PC-3 (cell line): ENCODE measurements around the gene LINC00237.
A peak's percentile ranks its signal among the peaks of the same experiment; 100 is the strongest.

Source experiments
- EZH2 ChIP-seq: fragments of 300-600 bp; sonication (generic); IDR thresholded peaks from one replicate; pipeline ENCODE4 v1.6.1; 2017; ENCODE audit warnings: antibody characterized with exemption, mild to moderate bottlenecking, low read length; ENCODE audit not compliant: unreplicated experiment
- EZH2phosphoT487 ChIP-seq: fragments of 300-600 bp; sonication (generic); IDR thresholded peaks from 2 replicates; pipeline ENCODE4 v1.6.1; 2018; ENCODE audit warnings: mild to moderate bottlenecking, antibody characterized with exemption, low read length, borderline replicate concordance
- TF ChIP-seq, protein P1 (sequence below): fragments of 300-600 bp; sonication (generic); conservative IDR thresholded peaks from 2 replicates; pipeline ENCODE4 v1.5.1; 2017; ENCODE audit warnings: antibody characterized with exemption, low read depth, mild to moderate bottlenecking, low read length

DNA sequence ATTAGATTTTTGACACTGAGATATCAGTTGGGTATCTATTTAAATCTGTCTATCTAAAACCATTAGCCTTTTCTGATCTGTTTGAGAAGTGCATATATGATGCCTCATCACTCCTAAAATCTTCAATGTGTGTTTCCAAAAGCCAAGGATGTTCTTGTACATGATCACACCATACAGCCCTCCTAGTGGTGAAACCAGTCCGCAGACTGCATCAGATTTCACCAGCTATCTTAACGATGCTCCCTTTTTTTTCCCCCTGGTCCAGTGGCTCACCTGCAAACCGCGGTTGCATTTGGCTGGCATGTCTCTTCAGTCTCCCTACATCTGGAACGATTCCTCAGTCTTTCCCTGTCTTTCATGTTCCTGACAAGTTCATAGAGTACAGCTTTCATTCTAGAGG, 23.7 kb upstream of the LINC00237 start:
- TF ChIP-seq, protein P1, sequence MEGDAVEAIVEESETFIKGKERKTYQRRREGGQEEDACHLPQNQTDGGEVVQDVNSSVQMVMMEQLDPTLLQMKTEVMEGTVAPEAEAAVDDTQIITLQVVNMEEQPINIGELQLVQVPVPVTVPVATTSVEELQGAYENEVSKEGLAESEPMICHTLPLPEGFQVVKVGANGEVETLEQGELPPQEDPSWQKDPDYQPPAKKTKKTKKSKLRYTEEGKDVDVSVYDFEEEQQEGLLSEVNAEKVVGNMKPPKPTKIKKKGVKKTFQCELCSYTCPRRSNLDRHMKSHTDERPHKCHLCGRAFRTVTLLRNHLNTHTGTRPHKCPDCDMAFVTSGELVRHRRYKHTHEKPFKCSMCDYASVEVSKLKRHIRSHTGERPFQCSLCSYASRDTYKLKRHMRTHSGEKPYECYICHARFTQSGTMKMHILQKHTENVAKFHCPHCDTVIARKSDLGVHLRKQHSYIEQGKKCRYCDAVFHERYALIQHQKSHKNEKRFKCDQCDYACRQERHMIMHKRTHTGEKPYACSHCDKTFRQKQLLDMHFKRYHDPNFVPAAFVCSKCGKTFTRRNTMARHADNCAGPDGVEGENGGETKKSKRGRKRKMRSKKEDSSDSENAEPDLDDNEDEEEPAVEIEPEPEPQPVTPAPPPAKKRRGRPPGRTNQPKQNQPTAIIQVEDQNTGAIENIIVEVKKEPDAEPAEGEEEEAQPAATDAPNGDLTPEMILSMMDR: peak; percentile 26; the same call in 1 of the 2 replicates
- TF ChIP-seq EZH2 (no peak), EZH2phosphoT487 (no peak)
